Forelimb muscle (tissue), 1 donor: ENCODE measurements around the gene ZHX3. TPM values are rescaled to one million over a fixed set of nuclear protein-coding genes. Genes with fewer than 3 reads are reported as not detected.

ENCODE experiments used
- DNase-seq: peaks from one replicate; pipeline ENCODE4 v3.0.0-alpha.2; 2013; ENCODE audit warnings: low read depth
- polyA plus RNA-seq: library from polyadenylated mRNA; unstranded; fragments of 120-200 nt; gene quantifications from one replicate; pipeline ENCODE4 v1.2.1, GENCODE V29; 2013; ENCODE audit not compliant: insufficient read length

ZHX3 gene
- polyA plus RNA-seq, 1 donor = 8.3 TPM

GRCh38 chr20:41223112-41223511 lies 94.4 kb downstream of the ZHX3 start:
- no peak for DNase-seq

GRCh38 chr20:41222703-41223102 lies 94.8 kb downstream of the ZHX3 start:
- DNase-seq = no peak

GRCh38 chr20:41222296-41222695 lies 95.2 kb downstream of the ZHX3 start:
- no peak for DNase-seq

GRCh38 chr20:41221614-41222218 lies 95.8 kb downstream of the ZHX3 start:
- no peak for DNase-seq

GRCh38 chr20:41219824-41220223 lies 97.7 kb downstream of the ZHX3 start:
- DNase-seq = no peak

GRCh38 chr20:41218466-41218865 lies 99.1 kb downstream of the ZHX3 start:
- no peak for DNase-seq

GRCh38 chr20:41217422-41217821 lies 100.1 kb downstream of the ZHX3 start:
- no peak for DNase-seq

GRCh38 chr20:41214666-41215065 lies 102.9 kb downstream of the ZHX3 start:
- no peak for DNase-seq

GRCh38 chr20:41214202-41214601 lies 103.3 kb downstream of the ZHX3 start:
- no peak for DNase-seq

GRCh38 chr20:41213150-41213820 lies 104.2 kb downstream of the ZHX3 start:
- DNase-seq = no peak

GRCh38 chr20:41205313-41205712 lies 112.2 kb downstream of the ZHX3 start:
- DNase-seq = no peak

- DNase-seq = no peak
These were observed 112.9 kb downstream of the ZHX3 start for GRCh38 chr20:41204304-41205265.

GRCh38 chr20:41203660-41204059 lies 113.9 kb downstream of the ZHX3 start:
- no peak for DNase-seq

- no peak for DNase-seq
These were observed 115.1 kb downstream of the ZHX3 start for GRCh38 chr20:41202426-41202825.

GRCh38 chr20:41201760-41202159 lies 115.8 kb downstream of the ZHX3 start:
- no peak for DNase-seq

- no peak for DNase-seq
These were observed 116.9 kb downstream of the ZHX3 start for GRCh38 chr20:41200446-41201202.

- DNase-seq = no peak
These were observed 119.1 kb downstream of the ZHX3 start for GRCh38 chr20:41198443-41198842.

- no peak for DNase-seq
These were observed 120.8 kb downstream of the ZHX3 start for GRCh38 chr20:41196653-41197225.

- DNase-seq = no peak
These were observed 125.0 kb downstream of the ZHX3 start for GRCh38 chr20:41192575-41192974.

- DNase-seq = no peak
These were observed 125.7 kb downstream of the ZHX3 start for GRCh38 chr20:41191562-41192500.
